Suprapubic skin (tissue), 4 donors: ENCODE data around the gene RTP5. TPM values are rescaled to one million over a fixed set of nuclear protein-coding genes. Genes with fewer than 3 reads are reported as not detected.

Experiments used
- DNase-seq, 2 donors: peaks; one replicate each; pipeline ENCODE4 v3.0.0-alpha.2; 2019; ENCODE audit warnings: low spot score in 2 of 2
- H3K27ac ChIP-seq: fragments of 200-600 bp; sonication (generic); one replicate; pipeline ENCODE4 v1.5.1; 2019
- H3K27me3 ChIP-seq: fragments of 200-600 bp; sonication (generic); one replicate; pipeline ENCODE4 v1.5.1; 2019
- H3K36me3 ChIP-seq: fragments of 200-600 bp; sonication (generic); one replicate; pipeline ENCODE4 v1.5.1; 2019
- H3K4me1 ChIP-seq: fragments of 200-600 bp; sonication (generic); one replicate; pipeline ENCODE4 v1.5.1; 2019
- H3K4me3 ChIP-seq: fragments of 200-600 bp; sonication (generic); one replicate; pipeline ENCODE4 v1.5.1; 2019; ENCODE audit warnings: mild to moderate bottlenecking
- H3K9me3 ChIP-seq: fragments of 200-600 bp; sonication (generic); one replicate; pipeline ENCODE4 v1.5.1; 2019
- EP300 ChIP-seq: sonication (generic); formaldehyde crosslinking; IDR thresholded peaks from one replicate; pipeline ENCODE4 v1.6.1; 2017; ENCODE audit warnings: antibody characterized with exemption
- POLR2A ChIP-seq, 2 donors: fragments of 450-650 bp; IDR thresholded peaks; one replicate each; pipeline ENCODE4 v1.6.1; 2017; ENCODE audit warnings: antibody characterized with exemption in 2 of 2, mild to moderate bottlenecking in 2 of 2, moderate library complexity in 2 of 2
- POLR2AphosphoS5 ChIP-seq, 3 donors: sonication (generic); formaldehyde crosslinking; IDR thresholded peaks; one replicate each; pipeline ENCODE4 v1.6.1; 2017; ENCODE audit warnings: antibody characterized with exemption in 3 of 3
- WGBS: methylation state at CpG from one replicate; pipeline ENCODE4 v1.1.5; 2018; 5-methylcytosine and 5-hydroxymethylcytosine counted together
- total RNA-seq, 4 donors: library from RNA; depleted of rRNA; stranded (reverse); fragments of >200 nt; gene quantifications; one replicate each; pipeline ENCODE4 v1.1.0, GENCODE V29; 2016
- TF ChIP-seq, protein P1 (sequence below), 2 donors: fragments of 200-600 bp in 1 of 2; fragments of 450-650 bp in 1 of 2; sonication (generic) in 1 of 2; IDR thresholded peaks; one replicate each; pipeline ENCODE4 v1.5.1; 2016 to 2019; ENCODE audit warnings: antibody characterized with exemption in 2 of 2, mild to moderate bottlenecking in 1 of 2, moderate library complexity in 1 of 2

RTP5 gene
- total RNA-seq, 4 donors from 2014 or later: not detected

DNA sequence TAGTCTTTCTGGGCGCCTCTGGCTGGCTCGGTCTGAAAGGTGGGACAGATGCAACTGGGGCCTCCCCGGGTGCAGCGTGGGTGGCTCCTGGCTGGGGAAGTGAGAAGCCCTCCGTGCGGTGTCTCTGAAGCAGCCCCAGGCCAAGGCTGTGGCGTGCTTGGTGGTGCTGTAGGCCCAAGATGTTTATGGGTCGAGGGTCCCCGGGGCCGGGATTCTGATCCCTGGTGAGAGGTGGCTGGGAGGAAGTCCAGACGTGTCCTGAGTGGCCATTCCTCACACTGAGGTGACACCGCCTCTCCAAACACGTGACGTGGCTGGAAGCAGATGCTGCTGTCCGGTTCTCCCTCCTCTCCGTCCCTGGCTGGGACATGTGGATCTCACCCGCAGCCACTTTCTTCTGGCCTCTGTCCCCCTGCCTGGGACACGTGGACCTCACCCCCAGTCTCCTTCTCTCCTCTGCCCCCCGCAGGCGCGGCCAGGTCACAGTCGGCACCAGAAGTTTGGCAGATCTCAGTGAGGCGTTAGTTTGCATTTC, 12.6 kb downstream of the RTP5 start:
- TF ChIP-seq EP300 (no peak), POLR2AphosphoS5 (IDR thresholded peaks at IDR 0.05) (no peak), POLR2A (IDR thresholded peaks at IDR 0.05) (no peak)
- TF ChIP-seq, protein P1, sequence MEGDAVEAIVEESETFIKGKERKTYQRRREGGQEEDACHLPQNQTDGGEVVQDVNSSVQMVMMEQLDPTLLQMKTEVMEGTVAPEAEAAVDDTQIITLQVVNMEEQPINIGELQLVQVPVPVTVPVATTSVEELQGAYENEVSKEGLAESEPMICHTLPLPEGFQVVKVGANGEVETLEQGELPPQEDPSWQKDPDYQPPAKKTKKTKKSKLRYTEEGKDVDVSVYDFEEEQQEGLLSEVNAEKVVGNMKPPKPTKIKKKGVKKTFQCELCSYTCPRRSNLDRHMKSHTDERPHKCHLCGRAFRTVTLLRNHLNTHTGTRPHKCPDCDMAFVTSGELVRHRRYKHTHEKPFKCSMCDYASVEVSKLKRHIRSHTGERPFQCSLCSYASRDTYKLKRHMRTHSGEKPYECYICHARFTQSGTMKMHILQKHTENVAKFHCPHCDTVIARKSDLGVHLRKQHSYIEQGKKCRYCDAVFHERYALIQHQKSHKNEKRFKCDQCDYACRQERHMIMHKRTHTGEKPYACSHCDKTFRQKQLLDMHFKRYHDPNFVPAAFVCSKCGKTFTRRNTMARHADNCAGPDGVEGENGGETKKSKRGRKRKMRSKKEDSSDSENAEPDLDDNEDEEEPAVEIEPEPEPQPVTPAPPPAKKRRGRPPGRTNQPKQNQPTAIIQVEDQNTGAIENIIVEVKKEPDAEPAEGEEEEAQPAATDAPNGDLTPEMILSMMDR (IDR thresholded peaks at IDR 0.05): no peak
- Histone ChIP-seq H3K27ac (peak overlapping the region; percentile 79), H3K36me3 (no peaks in the 10 kb centered on the region), H3K9me3 (no peaks in the 10 kb centered on the region), H3K27me3 (no peaks in the 10 kb centered on the region), H3K4me1 (peaks cover 28% of the 10 kb centered on the region), H3K4me3 (peak overlapping the region; percentile 58)
- no peak for DNase-seq
- WGBS: 18% methylated on average over 12 of the region's 23 CpGs

GRCh38 chr2:241884951-241885290, 15.4 kb downstream of the RTP5 start:
- no peak overlapping the region for H3K27ac ChIP-seq
- H3K27me3 ChIP-seq: no peaks in the 10 kb centered on the region
- 94% methylated on average over 8 of the region's 8 CpGs for WGBS
- no peak overlapping the region for H3K4me3 ChIP-seq
- DNase-seq: no peak
- TF ChIP-seq POLR2AphosphoS5 (IDR thresholded peaks at IDR 0.05): no peak
- peaks cover 23% of the 10 kb centered on the region for H3K4me1 ChIP-seq
- no peaks in the 10 kb centered on the region for H3K9me3 ChIP-seq
- no peaks in the 10 kb centered on the region for H3K36me3 ChIP-seq

DNA sequence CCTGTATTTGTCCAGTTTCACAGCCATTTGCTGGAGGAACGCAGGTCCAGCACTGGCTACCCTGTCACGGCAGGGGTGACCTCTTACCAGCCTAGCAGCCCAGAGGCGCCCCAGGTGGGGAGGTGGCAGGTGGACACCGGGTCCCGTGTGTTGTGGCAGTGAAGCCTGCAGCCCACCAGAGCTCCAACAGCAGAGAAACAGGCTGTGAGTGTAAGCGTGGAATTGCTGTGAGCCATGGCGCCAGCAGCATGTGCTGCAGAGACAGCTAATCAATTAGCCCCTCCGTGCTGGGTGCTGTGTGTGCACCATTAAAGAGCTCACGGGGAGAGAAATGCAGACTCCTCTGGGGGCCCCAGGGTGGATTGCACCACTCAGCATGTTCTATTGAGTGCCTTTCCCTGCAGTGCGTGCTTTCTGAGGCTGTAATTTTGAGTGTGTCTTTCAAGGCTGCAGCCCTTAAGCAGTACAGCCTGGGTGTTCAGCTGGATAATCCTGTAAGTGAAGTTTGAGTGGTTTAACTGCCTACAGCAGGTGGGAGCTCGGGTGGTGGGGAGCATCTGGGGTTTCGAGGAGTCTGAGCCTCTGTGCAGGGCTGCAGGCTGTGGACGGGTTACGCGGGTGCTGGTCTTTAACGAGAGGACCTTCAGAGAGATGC, 15.9 kb downstream of the RTP5 start:
- peaks cover 24% of the 10 kb centered on the region for H3K4me1 ChIP-seq
- no peak overlapping the region for H3K4me3 ChIP-seq
- H3K36me3 ChIP-seq: no peaks in the 10 kb centered on the region
- H3K9me3 ChIP-seq: no peaks in the 10 kb centered on the region
- 88% methylated on average over 16 of the region's 16 CpGs for WGBS
- DNase-seq: no peak
- H3K27ac ChIP-seq: no peak overlapping the region
- TF ChIP-seq EP300 (no peak), POLR2A (IDR thresholded peaks at IDR 0.05) (no peak)
- H3K27me3 ChIP-seq: no peaks in the 10 kb centered on the region

DNA sequence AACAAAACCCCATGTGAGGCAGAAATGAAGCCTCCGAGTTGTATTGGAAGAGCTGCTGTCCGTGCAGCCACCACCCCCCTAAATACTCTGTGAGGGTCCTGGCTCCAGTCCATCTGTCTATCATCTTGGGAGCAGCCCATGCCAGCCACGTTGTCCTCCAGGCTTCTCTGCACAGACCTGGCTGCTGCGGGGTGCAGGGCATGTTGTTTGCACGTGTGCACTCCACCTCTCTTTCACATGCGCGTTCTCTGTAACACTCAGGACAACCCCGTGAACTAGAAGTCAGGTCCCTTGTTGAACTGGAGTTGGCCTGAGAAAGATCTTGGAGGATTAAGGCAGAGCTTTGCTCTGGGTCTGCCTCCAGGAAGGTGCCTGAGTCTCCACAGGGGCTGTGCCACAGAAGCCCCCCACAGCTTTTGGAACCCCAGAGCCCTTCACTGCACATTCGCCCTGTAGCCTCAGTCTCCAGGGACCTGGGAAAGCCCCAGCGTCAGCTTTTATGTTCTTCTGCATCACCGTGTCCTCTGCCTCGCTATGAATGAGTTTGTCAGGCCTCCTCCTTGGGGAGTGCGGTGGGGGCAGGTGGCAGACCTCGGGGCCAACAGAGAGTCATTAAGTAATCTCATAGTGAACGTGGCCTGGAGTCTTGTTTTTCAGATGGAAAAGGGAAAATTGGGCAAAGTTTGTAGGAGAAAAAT, 16.6 kb downstream of the RTP5 start:
- peaks cover 24% of the 10 kb centered on the region for H3K4me1 ChIP-seq
- 53% methylated on average over 12 of the region's 15 CpGs for WGBS
- no peaks in the 10 kb centered on the region for H3K9me3 ChIP-seq
- DNase-seq: no peak
- TF ChIP-seq EP300 (no peak), POLR2AphosphoS5 (IDR thresholded peaks at IDR 0.05) (no peak), POLR2A (IDR thresholded peaks at IDR 0.05) (no peak)
- TF ChIP-seq, protein P1 (IDR thresholded peaks at IDR 0.05): no peak
- no peaks in the 10 kb centered on the region for H3K36me3 ChIP-seq
- H3K27me3 ChIP-seq: no peaks in the 10 kb centered on the region
- no peak overlapping the region for H3K27ac ChIP-seq
- no peak overlapping the region for H3K4me3 ChIP-seq

DNA sequence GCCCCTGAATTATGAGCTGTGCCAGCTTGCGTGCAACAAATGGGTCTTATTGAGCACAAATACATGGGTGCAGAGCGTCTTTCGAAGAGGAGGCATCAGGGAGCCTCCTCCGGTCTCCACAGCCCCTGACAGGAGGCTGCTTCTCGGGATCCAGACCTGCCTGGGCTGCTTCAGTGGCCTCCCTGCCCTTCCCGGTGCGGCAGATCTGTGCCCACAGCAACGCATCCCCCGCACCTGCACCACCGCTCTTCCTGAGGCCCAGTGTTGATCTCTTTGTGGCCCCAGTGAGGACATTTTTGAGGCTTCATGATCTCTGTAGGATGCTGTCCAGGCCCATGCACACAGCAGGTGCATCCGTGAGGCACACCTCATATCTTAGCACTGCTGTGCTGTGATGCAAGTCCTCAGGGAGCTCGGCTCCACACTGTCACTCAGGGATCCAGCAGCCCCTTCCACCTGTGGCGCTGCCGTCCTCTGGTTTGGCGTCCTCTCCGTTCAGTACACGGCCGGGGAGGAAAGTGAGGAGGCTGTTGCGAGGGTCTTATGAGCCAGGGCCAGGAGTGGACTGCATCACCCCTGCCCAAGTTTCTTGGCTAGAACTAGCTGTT, 17.4 kb downstream of the RTP5 start:
- no peaks in the 10 kb centered on the region for H3K27me3 ChIP-seq

More for the DNA sequence above, 17.4 kb downstream of the RTP5 start:
- H3K36me3 ChIP-seq: no peaks in the 10 kb centered on the region
- no peak for TF ChIP-seq EP300
- TF ChIP-seq, protein P1 (IDR thresholded peaks at IDR 0.05): no peak
- TF ChIP-seq POLR2A (IDR thresholded peaks at IDR 0.05): no peak
- TF ChIP-seq POLR2AphosphoS5 (IDR thresholded peaks at IDR 0.05): no peak
- peaks cover 24% of the 10 kb centered on the region for H3K4me1 ChIP-seq
- H3K9me3 ChIP-seq: no peaks in the 10 kb centered on the region
- no peak overlapping the region for H3K4me3 ChIP-seq
- no peak overlapping the region for H3K27ac ChIP-seq
- 91% methylated on average over 19 of the region's 19 CpGs for WGBS
- no peak for DNase-seq
